Skeletal muscle tissue (tissue), 4 donors: Measurements from ENCODE around the gene PARD3B. TPM values are rescaled to one million over a fixed set of nuclear protein-coding genes. Genes with fewer than 3 reads are reported as not detected.

ENCODE experiments used
- H3K27ac ChIP-seq: one replicate; pipeline ENCODE4 v1.7.0; 2013; ENCODE audit warnings: mild to moderate bottlenecking, low read depth, low read length, inconsistent platforms
- H3K27me3 ChIP-seq, 3 donors: one replicate each; pipeline ENCODE4 v1.7.0; 2013; ENCODE audit warnings: low read length in 3 of 3; ENCODE audit not compliant: control insufficient read depth in 3 of 3, insufficient read depth in 3 of 3
- H3K36me3 ChIP-seq, 3 donors: one replicate each; pipeline ENCODE4 v1.7.0; 2013; ENCODE audit warnings: low read length in 3 of 3; ENCODE audit not compliant: control insufficient read depth in 3 of 3, insufficient read depth in 3 of 3
- H3K4me1 ChIP-seq, 3 donors: one replicate each; pipeline ENCODE4 v1.7.0; 2013; ENCODE audit warnings: low read length in 3 of 3, mild to moderate bottlenecking in 3 of 3; ENCODE audit not compliant: control insufficient read depth in 3 of 3, insufficient read depth in 3 of 3
- H3K4me3 ChIP-seq, 3 donors: one replicate each; pipeline ENCODE4 v1.7.0; 2013; ENCODE audit warnings: low read length in 3 of 3
- H3K9ac ChIP-seq, 3 donors: one replicate each; pipeline ENCODE4 v1.7.0; 2013; ENCODE audit warnings: low read length in 3 of 3, mild to moderate bottlenecking in 3 of 3, moderate library complexity in 2 of 3, low read depth in 1 of 3
- H3K9me3 ChIP-seq, 3 donors: one replicate each; pipeline ENCODE4 v1.7.0; 2013; ENCODE audit warnings: low read length in 3 of 3; ENCODE audit not compliant: control insufficient read depth in 3 of 3
- total RNA-seq: library from RNA; depleted of rRNA; stranded (reverse); fragments of >200 nt; gene quantifications from one replicate; pipeline ENCODE4 v1.2.3, GENCODE V29; 2014
- donor health status: Osteomylitis.

PARD3B gene
- total RNA-seq, 1 donor from 2014 or later = 19.8 TPM

- Histone ChIP-seq H3K4me3 (no peak overlapping the region), H3K27ac (no peak overlapping the region), H3K9ac (no peak overlapping the region), H3K4me1 (no peaks in the 10 kb centered on the region), H3K9me3 (no peaks in the 10 kb centered on the region), H3K27me3 (no peaks in the 10 kb centered on the region), H3K36me3 (no peaks in the 10 kb centered on the region)
Measured at GRCh38 chr2:204794624-204795023, 249.3 kb downstream of the PARD3B start.

- Histone ChIP-seq H3K36me3 (no peaks in the 10 kb centered on the region), H3K9ac (no peak overlapping the region), H3K9me3 (no peaks in the 10 kb centered on the region)
Measured at GRCh38 chr2:204795156-204795555, 249.9 kb downstream of the PARD3B start.

GRCh38 chr2:204796581-204796980 is 251.3 kb downstream of the PARD3B start:
- H3K4me3 ChIP-seq = no peak overlapping the region
- no peaks in the 10 kb centered on the region for H3K9me3 ChIP-seq
- H3K36me3 ChIP-seq = no peaks in the 10 kb centered on the region
- no peaks in the 10 kb centered on the region for H3K27me3 ChIP-seq
- H3K27ac ChIP-seq = no peak overlapping the region
- H3K9ac ChIP-seq = no peak overlapping the region
- no peaks in the 10 kb centered on the region for H3K4me1 ChIP-seq

More at GRCh38 chr2:204795156-204795555, 249.9 kb downstream of the PARD3B start:
- H3K27ac ChIP-seq = no peak overlapping the region
- no peaks in the 10 kb centered on the region for H3K4me1 ChIP-seq
- H3K27me3 ChIP-seq = no peaks in the 10 kb centered on the region
- H3K4me3 ChIP-seq = no peak overlapping the region

- Histone ChIP-seq H3K4me3 (no peak overlapping the region), H3K9ac (no peak overlapping the region), H3K4me1 (no peaks in the 10 kb centered on the region), H3K27ac (no peak overlapping the region), H3K27me3 (no peaks in the 10 kb centered on the region), H3K9me3 (no peaks in the 10 kb centered on the region), H3K36me3 (no peaks in the 10 kb centered on the region)
Measured at GRCh38 chr2:204799791-204800190, 254.5 kb downstream of the PARD3B start.

GRCh38 chr2:204808494-204808893 is 263.2 kb downstream of the PARD3B start:
- Histone ChIP-seq H3K4me1 (no peaks in the 10 kb centered on the region), H3K27me3 (no peaks in the 10 kb centered on the region), H3K9me3 (peaks cover 0 to 5% (median 0%) of the 10 kb centered on the region in 3 donors), H3K36me3 (no peaks in the 10 kb centered on the region), H3K4me3 (no peak overlapping the region), H3K27ac (no peak overlapping the region), H3K9ac (no peak overlapping the region)

GRCh38 chr2:204824751-204825453 is 279.6 kb downstream of the PARD3B start:
- Histone ChIP-seq H3K27ac (no peak overlapping the region), H3K4me3 (no peak overlapping the region), H3K9ac (no peak overlapping the region), H3K36me3 (no peaks in the 10 kb centered on the region), H3K9me3 (no peaks in the 10 kb centered on the region), H3K4me1 (no peaks in the 10 kb centered on the region), H3K27me3 (no peaks in the 10 kb centered on the region)

- H3K36me3 ChIP-seq = no peaks in the 10 kb centered on the region
- no peaks in the 10 kb centered on the region for H3K4me1 ChIP-seq
- H3K9me3 ChIP-seq = no peaks in the 10 kb centered on the region
- H3K27ac ChIP-seq = no peak overlapping the region
- no peaks in the 10 kb centered on the region for H3K27me3 ChIP-seq
- H3K9ac ChIP-seq = no peak overlapping the region
- no peak overlapping the region for H3K4me3 ChIP-seq
Measured at GRCh38 chr2:204825681-204826080, 280.4 kb downstream of the PARD3B start.

- no peaks in the 10 kb centered on the region for H3K9me3 ChIP-seq
Measured at GRCh38 chr2:204827701-204828590, 282.7 kb downstream of the PARD3B start.

GRCh38 chr2:204834716-204835384 is 289.6 kb downstream of the PARD3B start:
- Histone ChIP-seq H3K4me1 (no peaks in the 10 kb centered on the region), H3K9ac (no peak overlapping the region), H3K4me3 (no peak overlapping the region), H3K27ac (no peak overlapping the region), H3K36me3 (no peaks in the 10 kb centered on the region), H3K27me3 (no peaks in the 10 kb centered on the region), H3K9me3 (no peaks in the 10 kb centered on the region)

More at GRCh38 chr2:204827701-204828590, 282.7 kb downstream of the PARD3B start:
- Histone ChIP-seq H3K36me3 (no peaks in the 10 kb centered on the region), H3K27me3 (no peaks in the 10 kb centered on the region), H3K9ac (no peak overlapping the region), H3K27ac (no peak overlapping the region), H3K4me1 (no peaks in the 10 kb centered on the region), H3K4me3 (no peak overlapping the region)

- no peaks in the 10 kb centered on the region for H3K27me3 ChIP-seq
- H3K27ac ChIP-seq = no peak overlapping the region
- H3K4me1 ChIP-seq = no peaks in the 10 kb centered on the region
- H3K36me3 ChIP-seq = no peaks in the 10 kb centered on the region
- no peak overlapping the region for H3K4me3 ChIP-seq
- no peak overlapping the region for H3K9ac ChIP-seq
- H3K9me3 ChIP-seq = no peaks in the 10 kb centered on the region
Measured at GRCh38 chr2:204835786-204836185, 290.5 kb downstream of the PARD3B start.
